Pancreas (tissue), 10 donors: ENCODE data around the gene BLOC1S4. TPM values are rescaled to one million over a fixed set of nuclear protein-coding genes. Genes with fewer than 3 reads are reported as not detected.

Experiments used
- ATAC-seq, 4 donors: fragments of 200-7000 bp; cut with Tn5 transposase; one replicate each; pipeline versions ENCODE4 v1.8.0 to v1.9.1; 2020; ENCODE audit warnings: mild to moderate bottlenecking in 4 of 4, moderate library complexity in 4 of 4
- DNase-seq, 6 donors: peaks; one replicate each; pipeline ENCODE4 v3.0.0-alpha.2; 2020
- FAIRE-seq: peaks from 2 replicates; lab custom pipeline; 2012; peaks lifted over from hg19 to GRCh38; lab: Jason Lieb, UNC
- H3K27ac ChIP-seq, 4 donors: fragments of 200-600 bp; sonication (generic); 1 replicate in 3 of 4; 2 replicates in 1 of 4; pipeline versions ENCODE4 v1.5.0 to v1.8.0; 2020
- H3K27me3 ChIP-seq, 4 donors: fragments of 200-600 bp; one replicate each; pipeline ENCODE4 v1.8.0; 2021
- H3K36me3 ChIP-seq, 3 donors: fragments of 200-600 bp; sonication (generic) in 1 of 3; one replicate each; pipeline versions ENCODE4 v1.5.0 to v1.8.0; 2020 to 2021
- H3K4me1 ChIP-seq, 3 donors: fragments of 200-600 bp; one replicate each; pipeline ENCODE4 v1.8.0; 2021
- H3K4me3 ChIP-seq, 4 donors: fragments of 200-600 bp; sonication (generic) in 2 of 4; one replicate each; pipeline versions ENCODE4 v1.5.0 to v1.8.0; 2020 to 2021
- H3K9me3 ChIP-seq, 4 donors: fragments of 200-600 bp; one replicate each; pipeline ENCODE4 v1.8.0; 2021
- CTCF ChIP-seq, 4 donors: fragments of 200-600 bp; sonication (generic) in 3 of 4; IDR thresholded peaks; one replicate each; pipeline versions ENCODE4 v1.5.0 to v1.8.0; 2021; ENCODE audit warnings: antibody characterized with exemption in 4 of 4
- whole genome bisulfite sequencing, 2 donors: extraction: QIAGEN DNeasy Blood & Tissue Kit; methylation state at CpG; one replicate each; pipeline ENCODE4 v1.1.7; 2013; 5-methylcytosine and 5-hydroxymethylcytosine counted together
- intact Hi-C, 3 donors: fragments of 100-400 bp; cut with DNase I; formaldehyde crosslinking; loops; one replicate each; pipeline versions ENCODE4 v1.11.1 to v1.14.2; 2022
- polyA plus RNA-seq, 2 donors: library from polyadenylated mRNA; stranded (reverse); fragments of 200-250 nt; gene quantifications; one replicate each; pipeline ENCODE4 v1.2.3, GENCODE V29; 2013
- total RNA-seq, 6 donors: library from RNA; stranded (reverse); fragmentation: NEBNext Ultra II Directional in 4 of 6; extraction: Animal tissue kit (Norgen Biotek cat#: 25700) in 4 of 6; gene quantifications; one replicate each; pipeline versions ENCODE4 v1.2.1 to v1.2.4, GENCODE V29; 2021 to 2023
- donor health status: healthy with polysubstance abuse.
- donor health status: DM: no; HTN: no; CAD: no; lungs with moderate emphysema.
- donor health status: DM: no; HTN: no; CAD: no.
- donor health status: control.
- donor health status: control.
- donor health status: Bipolar disorder and iron deficiency.
- donor health status: DM: yes; HTN: yes; CAD: no.
- donor health status: DM: no; HTN: no; CAD: no.
- donor health status: DM: no; HTN: no; CAD: no.
- donor health status: DM: yes; HTN: yes; CAD: no.

The BLOC1S4 gene
- total and polyA plus RNA-seq, 8 donors: 3.3 to 8.4 (median 5.1) TPM

- no peaks in the 10 kb centered on the region for H3K36me3 ChIP-seq
- no peak overlapping the region for H3K27ac ChIP-seq
- ATAC-seq (no peak), DNase-seq (no peak), FAIRE-seq (no peak)
- no peaks in the 10 kb centered on the region for H3K4me1 ChIP-seq
- H3K27me3 ChIP-seq: no peaks in the 10 kb centered on the region
- intact Hi-C loops: no loop called here
- no peaks in the 10 kb centered on the region for H3K9me3 ChIP-seq
- no peak for TF ChIP-seq CTCF (IDR thresholded peaks at IDR 0.05)
- no peak overlapping the region for H3K4me3 ChIP-seq
- WGBS, 2 donors: 68 to 77% methylated on average over 11 of the region's 11 CpGs
Observed at GRCh38 chr4:6764976-6765620, 49.1 kb downstream of the BLOC1S4 start.

DNA sequence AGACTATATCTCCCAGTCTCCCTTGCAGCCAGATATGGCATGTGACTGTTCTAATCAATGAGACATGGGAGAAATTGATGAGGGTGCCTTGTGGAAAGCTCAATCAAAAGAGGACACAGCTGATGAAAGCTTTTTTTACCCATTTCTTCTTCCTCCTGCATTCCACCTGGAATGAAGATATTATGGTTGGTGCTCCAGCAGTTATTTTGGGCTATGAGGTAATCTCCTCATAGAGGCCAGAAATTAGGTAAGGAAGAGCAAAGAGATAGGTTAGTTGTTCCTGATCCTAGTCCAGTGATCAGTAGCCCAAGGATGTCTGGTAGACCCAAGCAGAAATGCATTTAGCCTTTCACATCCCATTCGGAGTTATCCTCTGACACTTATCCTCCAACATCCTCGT is 49.7 kb downstream of the BLOC1S4 start:
- WGBS, 2 donors: 85 to 88% methylated on average over 2 of the region's 2 CpGs
- no peak overlapping the region for H3K27ac ChIP-seq
- no peak for DNase-seq
- no peak overlapping the region for H3K4me3 ChIP-seq
- intact Hi-C loops: no loop called here
- no peaks in the 10 kb centered on the region for H3K4me1 ChIP-seq
- no peaks in the 10 kb centered on the region for H3K9me3 ChIP-seq
- H3K36me3 ChIP-seq: no peaks in the 10 kb centered on the region
- H3K27me3 ChIP-seq: no peaks in the 10 kb centered on the region
- TF ChIP-seq CTCF (IDR thresholded peaks at IDR 0.05): no peak
- no peak for ATAC-seq
- no peak for FAIRE-seq

Other genes with a start within 250 kb of the BLOC1S4 start
- 1 to 10 TPM in 1 of 6 donors, under 1 TPM in 5; 0.05 to 1.1 (median 0.54) TPM for gene PPP2R2C, start 243.6 kb upstream of the BLOC1S4 start, total RNA-seq
- gene PPP2R2C, start 243.6 kb upstream of the BLOC1S4 start, polyA plus RNA-seq: 1 to 10 TPM in 1 of 2 donors, under 1 TPM in 1; 0.42 to 2.0 TPM
- gene MAN2B2, start 141.0 kb upstream of the BLOC1S4 start, total RNA-seq: 10 to 100 TPM; 14.6 to 22.9 (median 17.4) TPM
- 10 to 100 TPM; 12.7 to 14.7 TPM for gene MAN2B2, start 141.0 kb upstream of the BLOC1S4 start, polyA plus RNA-seq
- 100 to 1,000 TPM in 4 of 6 donors, 10 to 100 TPM in 2; 70.2 to 120 (median 108) TPM for gene MRFAP1, start 75.5 kb upstream of the BLOC1S4 start, total RNA-seq
- gene MRFAP1, start 75.5 kb upstream of the BLOC1S4 start, polyA plus RNA-seq: 100 to 1,000 TPM in 1 of 2 donors, 10 to 100 TPM in 1; 85.2 to 178 TPM
- 10 to 100 TPM in 1 of 6 donors, 1 to 10 TPM in 1, not detected in 4; 1.7 to 15.7 TPM for gene S100P, start 22.3 kb upstream of the BLOC1S4 start, total RNA-seq
- gene S100P, start 22.3 kb upstream of the BLOC1S4 start, polyA plus RNA-seq: 1 to 10 TPM in 1 of 2 donors, under 1 TPM in 1; 0.42 to 1.3 TPM
- gene MRFAP1L1, start 6.3 kb upstream of the BLOC1S4 start, total RNA-seq: 10 to 100 TPM; 12.4 to 26.6 (median 20.4) TPM
- gene MRFAP1L1, start 6.3 kb upstream of the BLOC1S4 start, polyA plus RNA-seq: 10 to 100 TPM; 23.5 to 39.8 TPM
- gene KIAA0232, start 66.6 kb downstream of the BLOC1S4 start, total RNA-seq: 10 to 100 TPM in 2 of 6 donors, 1 to 10 TPM in 4; 7.0 to 12.4 (median 8.9) TPM
- gene KIAA0232, start 66.6 kb downstream of the BLOC1S4 start, polyA plus RNA-seq: 1 to 10 TPM; 4.0 to 8.9 TPM
- 10 to 100 TPM; 11.6 to 23.9 (median 15.2) TPM for gene TBC1D14, start 193.7 kb downstream of the BLOC1S4 start, total RNA-seq
- gene TBC1D14, start 193.7 kb downstream of the BLOC1S4 start, polyA plus RNA-seq: 10 to 100 TPM in 1 of 2 donors, 1 to 10 TPM in 1; 8.9 to 16.2 TPM